CD4-positive, alpha-beta T cell treated with Interleukin-12 subunit alpha and Interleukin-12 subunit beta, for 1 hour (primary cell): ENCODE data around the gene KRTAP5-9.
"Not testable (repeated sequence)": the region's sequence is repeated elsewhere in the genome, so short reads cannot be mapped to it uniquely, and the experiment has no call there.

Source experiments
- DNase-seq: peaks from one replicate; pipeline ENCODE4 v3.0.0-alpha.2; 2020

The KRTAP5-9 gene

GRCh38 chr11:71563406-71563805 lies 15.2 kb downstream of the KRTAP5-9 start:
- DNase-seq, result no peak

DNA sequence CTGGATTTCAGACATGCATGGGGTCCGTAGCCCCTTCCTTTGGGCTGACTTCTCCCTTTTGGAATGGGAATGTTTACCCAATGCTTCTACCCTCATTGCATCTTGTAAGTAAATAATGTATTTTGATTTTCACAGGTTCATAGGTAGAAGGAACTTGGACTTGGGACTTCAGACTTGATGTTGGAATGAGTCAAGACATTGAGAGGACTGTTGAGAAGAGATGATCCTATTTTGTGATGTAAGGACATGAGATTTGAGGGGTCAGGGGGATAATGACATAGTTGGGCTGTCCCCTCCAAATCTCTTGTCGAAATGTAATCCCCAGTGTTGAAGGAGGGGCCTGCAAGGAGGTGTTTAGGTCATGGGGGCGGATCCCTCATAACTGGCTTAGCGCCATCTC lies 16.2 kb downstream of the KRTAP5-9 start:
- no peak for DNase-seq

DNA sequence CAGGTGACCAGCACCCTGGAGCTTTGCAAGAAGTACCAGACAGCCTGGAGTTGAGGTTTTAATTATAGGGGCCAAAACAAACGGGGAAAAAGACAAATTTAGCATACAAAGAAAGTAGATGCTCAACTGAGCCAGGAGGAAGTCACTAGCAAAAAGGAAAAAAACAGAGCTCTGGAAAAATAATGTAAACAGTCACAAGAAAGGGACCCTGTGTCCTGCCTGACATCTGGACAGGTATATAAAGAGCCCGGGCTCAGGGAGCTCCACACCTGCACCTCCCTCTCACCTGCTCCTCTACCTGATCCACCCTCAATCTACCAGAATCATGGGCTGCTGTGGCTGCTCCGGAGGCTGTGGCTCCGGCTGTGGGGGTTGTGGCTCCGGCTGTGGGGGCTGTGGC lies 17.0 kb downstream of the KRTAP5-9 start, which contains the start of gene KRTAP5-10:
KRTAP5-10 (plus strand) TSS at position 301 of the 400 bp plus-strand sequence; CDS start at position 326, 25 bp downstream.
- no peak for DNase-seq

GRCh38 chr11:71566081-71566620 lies 17.9 kb downstream of the KRTAP5-9 start:
- no peak for DNase-seq

DNA sequence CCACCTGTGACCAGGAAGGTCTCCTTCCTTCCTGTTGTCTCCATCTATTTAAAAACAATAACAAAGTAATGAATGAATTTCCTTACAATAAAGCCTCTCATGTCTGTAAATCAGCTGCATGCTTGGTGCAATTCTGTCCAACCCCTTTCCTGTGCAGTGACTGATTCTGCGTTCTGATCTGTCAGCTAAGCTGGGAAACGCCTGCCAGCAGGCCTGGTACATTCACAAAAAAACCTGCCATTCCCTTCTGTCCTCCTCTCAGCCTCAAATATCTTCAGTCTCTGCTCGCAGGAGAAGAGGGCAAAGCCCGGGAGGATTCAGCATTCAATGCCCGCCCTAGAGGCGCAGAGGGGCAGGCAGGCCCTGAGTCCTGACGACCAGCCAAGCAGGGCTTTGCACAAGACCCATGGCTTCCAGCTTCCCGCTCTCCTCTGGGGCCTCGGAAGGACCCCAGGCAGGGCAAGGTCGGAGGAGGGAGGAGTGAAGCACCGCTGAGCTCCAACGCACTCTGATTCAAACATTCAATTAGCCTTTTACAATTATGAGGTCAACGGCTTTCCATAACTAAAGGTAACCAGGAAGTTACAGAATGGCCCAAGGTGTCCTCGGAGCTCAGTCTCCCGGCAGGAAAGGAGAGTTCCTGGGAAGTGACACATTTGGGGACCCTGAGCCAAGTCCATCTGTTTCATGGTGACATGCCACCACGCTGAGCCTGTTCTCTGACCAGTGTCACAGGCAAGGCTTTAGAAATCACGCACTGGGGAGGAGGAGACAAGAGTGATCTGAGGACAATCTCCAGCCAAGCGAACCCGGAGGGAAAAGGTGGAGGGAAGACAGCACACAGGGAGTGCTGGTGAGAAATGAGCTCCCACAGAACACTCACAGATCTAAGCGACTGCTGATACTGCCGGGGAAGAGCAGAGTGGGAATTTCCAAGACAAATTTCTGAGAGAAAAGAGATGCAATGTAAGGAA lies 18.7 kb downstream of the KRTAP5-9 start:
- not testable (repeated sequence) for DNase-seq

DNA sequence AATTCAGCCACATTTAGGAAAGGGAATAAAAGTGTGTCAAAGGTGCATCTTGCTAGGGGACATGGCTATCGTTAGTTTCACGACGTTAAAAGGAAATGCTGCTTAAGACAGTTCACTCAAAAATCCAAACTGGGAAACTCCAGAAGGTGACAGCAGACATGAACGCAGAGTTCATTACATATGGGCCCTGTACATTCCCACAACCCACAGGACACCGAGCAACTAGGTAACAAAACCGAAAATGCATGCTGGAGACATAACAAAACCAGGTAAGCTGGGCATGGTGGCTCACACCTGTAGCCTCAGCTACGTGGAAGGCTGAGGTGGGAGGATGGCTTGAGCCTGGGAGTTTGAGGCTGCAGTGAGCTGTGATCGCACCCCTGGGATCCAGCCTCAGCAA lies 19.4 kb downstream of the KRTAP5-9 start:
- DNase-seq, result not testable (repeated sequence)

DNA sequence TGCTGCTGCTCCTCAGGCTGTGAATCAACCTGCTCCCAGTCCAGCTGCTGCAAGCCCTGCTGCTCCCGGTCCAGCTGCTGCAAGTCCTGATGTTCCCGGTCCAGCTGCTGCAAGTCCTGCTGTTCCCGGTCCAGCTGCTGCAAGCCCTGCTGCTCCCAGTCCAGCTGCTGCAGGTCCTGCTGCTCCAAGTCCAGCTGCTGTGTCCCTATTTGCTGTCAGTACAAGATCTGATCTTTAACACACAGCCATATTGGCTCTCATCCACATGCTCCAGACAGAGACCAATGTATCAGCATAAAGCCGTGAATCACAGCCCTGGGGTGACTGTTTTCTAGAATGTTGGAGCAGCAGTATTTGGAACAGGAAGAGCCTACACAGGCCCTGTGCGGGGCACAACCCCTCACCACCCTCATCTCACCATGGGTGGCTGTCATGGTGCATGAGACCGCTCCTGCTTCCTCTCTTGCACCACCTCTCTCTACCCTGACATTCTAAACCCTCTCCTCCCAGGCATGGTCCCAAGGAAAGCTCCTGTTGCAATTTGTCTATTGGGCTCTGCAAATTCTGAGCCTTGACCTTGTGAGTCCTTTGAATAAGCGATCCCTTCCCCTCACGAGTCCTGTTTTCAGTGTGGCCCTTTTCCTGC lies 20.6 kb downstream of the KRTAP5-9 start:
- no peak for DNase-seq

- not testable (repeated sequence) for DNase-seq
These were observed 23.1 kb downstream of the KRTAP5-9 start for GRCh38 chr11:71571101-71571850.

DNA sequence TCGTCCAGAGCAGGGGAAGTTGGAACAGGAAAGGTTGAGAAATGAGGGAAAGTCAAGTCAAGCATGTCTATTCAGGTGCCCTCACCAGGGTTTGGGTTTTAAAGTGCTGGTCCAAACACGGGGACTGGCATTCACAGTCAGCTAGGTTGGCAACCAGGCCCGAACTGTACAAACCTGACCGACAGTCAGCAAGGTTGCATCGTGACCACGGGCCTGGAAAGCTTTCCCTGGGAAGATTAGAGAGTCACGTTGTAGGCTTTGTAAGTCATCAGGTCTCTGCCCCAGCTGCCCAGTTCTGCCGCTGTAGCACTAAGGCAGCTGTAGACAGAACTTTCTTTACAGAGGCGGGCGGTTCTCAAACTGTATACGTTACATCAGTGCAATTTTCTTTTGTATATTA lies 24.6 kb downstream of the KRTAP5-9 start:
- no peak for DNase-seq

DNA sequence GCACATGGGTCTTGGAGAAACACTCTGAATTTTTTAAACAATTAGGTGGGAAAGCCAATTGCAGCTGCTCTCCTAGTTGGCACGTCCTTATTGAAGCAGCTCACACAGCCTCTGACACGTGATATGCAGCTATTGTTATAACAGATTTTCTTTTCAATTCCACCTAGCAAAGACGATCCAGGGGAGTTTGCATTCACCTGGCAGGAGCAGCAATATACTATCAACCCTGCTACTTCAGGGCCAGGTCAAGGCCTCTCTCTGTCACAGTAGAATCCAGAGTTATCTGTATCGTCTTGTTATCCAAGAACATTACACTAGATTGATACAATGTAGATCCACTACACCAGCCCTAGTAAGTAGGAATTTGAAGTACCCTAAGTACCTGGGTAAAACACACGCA lies 26.2 kb downstream of the KRTAP5-9 start:
- no peak for DNase-seq

GRCh38 chr11:71575723-71576424 lies 27.7 kb downstream of the KRTAP5-9 start:
- DNase-seq, result no peak

GRCh38 chr11:71576688-71577465 lies 28.7 kb downstream of the KRTAP5-9 start:
- DNase-seq, result not testable (repeated sequence)

DNA sequence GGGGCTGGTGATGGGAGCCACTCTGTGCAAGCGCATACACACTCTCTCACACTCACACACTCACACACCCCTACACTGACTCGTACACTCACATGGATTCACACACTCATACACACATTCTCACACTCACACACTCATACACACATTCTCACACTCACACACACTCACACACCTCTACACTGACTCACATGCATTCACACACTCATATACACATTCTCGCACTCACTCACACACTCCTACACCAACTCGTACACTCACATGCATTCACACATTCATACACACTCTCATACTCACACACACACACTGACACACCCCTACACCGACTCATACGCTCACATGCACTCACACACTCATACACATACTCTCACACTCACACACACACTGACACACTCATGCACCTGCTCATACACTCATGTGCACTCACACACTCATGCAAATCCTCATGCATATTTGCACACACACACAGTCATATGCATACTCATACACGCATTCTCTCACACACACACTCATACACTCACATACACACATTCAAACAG lies 29.3 kb downstream of the KRTAP5-9 start:
- no peak for DNase-seq

DNA sequence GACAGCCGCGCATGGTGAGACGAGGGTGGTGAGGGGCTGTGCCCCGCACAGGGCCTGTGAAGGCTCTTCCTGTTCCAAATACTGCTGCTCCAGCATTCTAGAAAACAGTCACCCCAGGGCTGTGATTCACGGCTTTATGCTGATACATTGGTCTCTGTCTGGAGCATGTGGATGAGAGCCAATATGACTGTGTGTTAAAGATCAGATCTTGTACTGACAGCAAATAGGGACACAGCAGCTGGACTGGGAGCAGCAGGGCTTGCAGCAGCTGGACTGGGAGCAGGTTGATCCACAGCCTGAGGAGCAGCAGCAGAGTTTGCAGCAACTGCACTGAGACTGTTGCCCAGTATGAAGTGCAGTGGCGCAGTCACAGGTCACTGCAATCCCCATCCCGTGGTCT lies 31.3 kb downstream of the KRTAP5-9 start:
- not testable (repeated sequence) for DNase-seq

- peak; percentile 28 for DNase-seq
These were observed 32.1 kb downstream of the KRTAP5-9 start for GRCh38 chr11:71580057-71581003.

DNA sequence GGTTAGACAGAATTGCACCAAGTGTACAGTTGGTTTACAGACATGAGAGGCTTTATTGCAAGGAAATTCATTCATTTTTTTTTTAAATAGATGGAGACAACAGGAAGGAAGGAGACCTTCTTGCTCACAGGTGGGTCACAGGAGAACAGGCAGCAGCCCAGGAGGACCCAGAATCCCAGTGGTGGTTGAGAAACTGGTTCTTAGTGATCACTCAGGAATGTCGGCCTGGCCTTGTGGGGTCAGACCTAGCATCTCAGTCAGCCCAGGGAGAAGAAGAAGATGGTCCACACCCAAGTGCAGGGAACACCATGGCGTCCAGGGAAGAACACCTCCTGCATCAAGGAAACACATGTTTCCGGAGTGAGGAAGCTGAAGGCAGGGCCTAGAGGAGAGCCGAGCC lies 33.6 kb downstream of the KRTAP5-9 start:
- no peak for DNase-seq

DNA sequence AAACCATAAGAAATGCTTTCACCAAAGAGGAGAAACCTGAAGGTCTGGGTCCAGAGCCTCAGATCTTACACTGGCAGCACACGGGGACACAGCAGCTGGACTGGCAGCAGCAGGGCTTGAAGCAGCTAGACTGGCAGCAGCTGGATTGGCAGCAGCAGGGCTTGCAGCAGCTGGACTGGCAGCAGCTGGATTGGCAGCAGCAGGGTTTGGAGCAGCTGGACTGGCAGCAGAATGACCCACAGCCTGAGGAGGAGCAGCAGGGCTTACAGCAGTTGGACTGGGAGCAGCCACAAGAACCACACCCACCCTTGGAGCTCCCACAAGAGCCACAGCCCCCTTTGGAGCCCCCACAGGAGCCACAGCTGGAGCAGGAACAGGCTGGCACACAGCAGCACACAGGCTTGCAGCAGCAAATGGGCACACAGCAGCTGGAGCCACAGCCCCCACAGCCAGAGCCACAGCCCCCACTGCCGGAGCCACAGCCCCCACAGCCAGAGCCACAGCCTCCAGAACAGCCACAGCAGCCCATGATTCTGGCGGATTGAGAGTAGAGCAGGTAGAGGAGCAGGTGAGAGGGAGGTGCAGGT lies 34.2 kb downstream of the KRTAP5-9 start, which contains the start of gene KRTAP5-11:
KRTAP5-11 (minus strand) TSS at position 567 of the 587 bp plus-strand sequence; CDS start at position 529, 38 bp downstream.
- DNase-seq, result no peak

- DNase-seq, result not testable (repeated sequence)
These were observed 34.7 kb downstream of the KRTAP5-9 start for GRCh38 chr11:71582969-71583368.

DNA sequence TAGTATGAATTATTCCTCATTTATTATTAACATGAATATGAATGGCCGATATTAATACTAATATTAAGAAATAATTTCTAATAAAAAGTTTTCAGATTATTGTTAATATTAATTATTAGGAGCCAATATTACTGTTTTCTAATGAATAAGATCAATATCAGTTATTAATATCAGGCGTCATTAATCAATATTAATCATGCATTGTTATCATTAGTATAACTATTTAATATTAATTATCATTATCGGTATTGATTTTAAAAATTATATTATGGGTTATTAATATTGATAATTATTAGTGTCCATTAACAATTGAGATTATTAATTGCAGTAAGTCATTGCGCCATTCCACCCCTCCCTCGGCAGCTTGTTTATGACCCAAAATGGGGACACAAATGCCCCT lies 37.5 kb downstream of the KRTAP5-9 start:
- DNase-seq, result not testable (repeated sequence)
